ENCODE data around the gene LIFR.

DNA sequence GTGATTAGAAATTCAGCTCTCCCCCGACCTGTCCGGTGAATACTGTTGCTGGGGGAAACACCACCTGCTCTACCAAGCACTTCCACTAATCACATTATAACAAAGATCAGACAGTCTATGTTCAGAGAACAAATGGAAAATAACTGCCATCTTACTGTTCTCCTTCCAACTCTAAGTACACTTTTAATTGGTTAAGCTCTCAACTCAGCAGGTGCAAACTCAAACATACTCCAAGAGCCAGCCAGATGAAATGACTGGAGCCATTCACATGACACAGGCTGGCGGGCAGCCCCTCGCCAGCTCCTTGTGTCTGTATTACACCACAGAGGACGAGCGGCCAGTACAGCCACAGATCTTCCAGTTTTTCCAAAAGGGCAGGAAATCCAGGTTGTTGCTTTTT is 16.1 kb downstream of the LIFR start:
- TF ChIP-seq RAD21 (IDR thresholded peaks at IDR 0.05; ENCODE audit: low read length) (no peak), MAFK (IDR thresholded peaks at IDR 0.05; ENCODE audit: low read depth, low read length) (no peak), POLR2A (IDR thresholded peaks at IDR 0.05; ENCODE audit: low read depth, low read length) (no peak), MAZ (IDR thresholded peaks at IDR 0.05; ENCODE audit: borderline replicate concordance, low read depth, low read length) (no peak), BHLHE40 (IDR thresholded peaks at IDR 0.05; ENCODE audit: low read depth, low read length) (no peak), SMC3 (IDR thresholded peaks at IDR 0.05; ENCODE audit: low read depth, low read length) (no peak), RCOR1 (IDR thresholded peaks at IDR 0.05; ENCODE audit: insufficient replicate concordance, low read length) (no peak), MXI1 (IDR thresholded peaks at IDR 0.05; ENCODE audit: borderline replicate concordance, low read depth, low read length) (no peak), RFX5 (IDR thresholded peaks at IDR 0.05; ENCODE audit: low read depth, low read length) (no peak), FOS (IDR thresholded peaks at IDR 0.05; ENCODE audit: low read depth, low read length) (no peak)
- TF ChIP-seq, protein P1, sequence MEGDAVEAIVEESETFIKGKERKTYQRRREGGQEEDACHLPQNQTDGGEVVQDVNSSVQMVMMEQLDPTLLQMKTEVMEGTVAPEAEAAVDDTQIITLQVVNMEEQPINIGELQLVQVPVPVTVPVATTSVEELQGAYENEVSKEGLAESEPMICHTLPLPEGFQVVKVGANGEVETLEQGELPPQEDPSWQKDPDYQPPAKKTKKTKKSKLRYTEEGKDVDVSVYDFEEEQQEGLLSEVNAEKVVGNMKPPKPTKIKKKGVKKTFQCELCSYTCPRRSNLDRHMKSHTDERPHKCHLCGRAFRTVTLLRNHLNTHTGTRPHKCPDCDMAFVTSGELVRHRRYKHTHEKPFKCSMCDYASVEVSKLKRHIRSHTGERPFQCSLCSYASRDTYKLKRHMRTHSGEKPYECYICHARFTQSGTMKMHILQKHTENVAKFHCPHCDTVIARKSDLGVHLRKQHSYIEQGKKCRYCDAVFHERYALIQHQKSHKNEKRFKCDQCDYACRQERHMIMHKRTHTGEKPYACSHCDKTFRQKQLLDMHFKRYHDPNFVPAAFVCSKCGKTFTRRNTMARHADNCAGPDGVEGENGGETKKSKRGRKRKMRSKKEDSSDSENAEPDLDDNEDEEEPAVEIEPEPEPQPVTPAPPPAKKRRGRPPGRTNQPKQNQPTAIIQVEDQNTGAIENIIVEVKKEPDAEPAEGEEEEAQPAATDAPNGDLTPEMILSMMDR (conservative IDR thresholded peaks at IDR 0.05; ENCODE audit: low read depth, low read length) = no peak
